Trophoblast cell (in vitro differentiated cells and primary cell): ENCODE data around the gene GALNT12.

Source experiments
- DNase-seq, 2 donors: peaks; one replicate each; pipeline ENCODE4 v3.0.0-alpha.2; 2016
- H2AFZ ChIP-seq: 2 replicates; pipeline ENCODE4 v1.6.1; 2013; ENCODE audit warnings: low read length, moderate library complexity, mild to moderate bottlenecking; ENCODE audit not compliant: insufficient read depth, poor library complexity
- H2AK5ac ChIP-seq: 2 replicates; pipeline ENCODE4 v1.6.1; 2013; ENCODE audit warnings: mild to moderate bottlenecking, low read length
- H2BK120ac ChIP-seq: 2 replicates; pipeline ENCODE4 v1.6.1; 2013; ENCODE audit warnings: low read length, mild to moderate bottlenecking, moderate library complexity; ENCODE audit not compliant: insufficient read depth, poor library complexity
- H2BK12ac ChIP-seq: 2 replicates; pipeline ENCODE4 v1.6.1; 2013; ENCODE audit warnings: mild to moderate bottlenecking, low read length, moderate library complexity
- H2BK5ac ChIP-seq: 2 replicates; pipeline ENCODE4 v1.6.1; 2013; ENCODE audit warnings: low read length, low read depth, moderate library complexity, mild to moderate bottlenecking; ENCODE audit not compliant: poor library complexity
- H3K14ac ChIP-seq: 2 replicates; pipeline ENCODE4 v1.6.1; 2013; ENCODE audit warnings: mild to moderate bottlenecking, low read length
- H3K18ac ChIP-seq: 2 replicates; pipeline ENCODE4 v1.6.1; 2013; ENCODE audit warnings: mild to moderate bottlenecking, low read length
- H3K23ac ChIP-seq: 2 replicates; pipeline ENCODE4 v1.6.1; 2013; ENCODE audit warnings: low read length
- H3K27ac ChIP-seq: 2 replicates; pipeline ENCODE4 v1.5.1; 2013; ENCODE audit warnings: low read depth, mild to moderate bottlenecking, inconsistent platforms, low read length, moderate library complexity
- H3K27me3 ChIP-seq: 2 replicates; pipeline ENCODE4 v1.6.1; 2013; ENCODE audit warnings: inconsistent platforms, mild to moderate bottlenecking, low read length, moderate library complexity; ENCODE audit not compliant: insufficient read depth
- H3K36me3 ChIP-seq, 2 experiments: 1 replicate in 1 of 2; 2 replicates in 1 of 2; pipeline ENCODE4 v1.6.1; 2013; ENCODE audit warnings: low read length in 2 of 2, mild to moderate bottlenecking in 2 of 2, moderate library complexity in 1 of 2; ENCODE audit not compliant: insufficient read depth in 2 of 2, control insufficient read depth in 1 of 2
- H3K4ac ChIP-seq: 2 replicates; pipeline ENCODE4 v1.6.1; 2013; ENCODE audit warnings: low read depth, mild to moderate bottlenecking, low read length, moderate library complexity
- H3K4me1 ChIP-seq, 2 experiments: 1 replicate in 1 of 2; 2 replicates in 1 of 2; pipeline ENCODE4 v1.6.1; 2013; ENCODE audit warnings: low read length in 2 of 2, mild to moderate bottlenecking in 2 of 2, moderate library complexity in 1 of 2; ENCODE audit not compliant: insufficient read depth in 2 of 2, control insufficient read depth in 1 of 2
- H3K4me2 ChIP-seq: 2 replicates; pipeline ENCODE4 v1.6.1; 2013; ENCODE audit warnings: inconsistent platforms, mild to moderate bottlenecking, low read length, moderate library complexity
- H3K4me3 ChIP-seq: 2 replicates; pipeline ENCODE4 v1.5.1; 2013; ENCODE audit warnings: mild to moderate bottlenecking, low read depth, low read length, inconsistent platforms
- H3K79me1 ChIP-seq: one replicate; pipeline ENCODE4 v1.6.1; 2013; ENCODE audit warnings: low read length
- H3K79me2 ChIP-seq: 2 replicates; pipeline ENCODE4 v1.6.1; 2013; ENCODE audit warnings: low read length, mild to moderate bottlenecking; ENCODE audit not compliant: control insufficient read depth, insufficient read depth, poor library complexity
- H3K9ac ChIP-seq: 2 replicates; pipeline ENCODE4 v1.6.1; 2013; ENCODE audit warnings: mild to moderate bottlenecking, low read length
- H3K9me3 ChIP-seq: 2 replicates; pipeline ENCODE4 v1.6.1; 2013; ENCODE audit warnings: low read depth, mild to moderate bottlenecking, control low read depth, inconsistent platforms, low read length; ENCODE audit not compliant: insufficient read depth
- H4K12ac ChIP-seq: 2 replicates; pipeline ENCODE4 v1.6.1; 2013; ENCODE audit warnings: low read depth, mild to moderate bottlenecking, low read length, moderate library complexity
- H4K8ac ChIP-seq: 2 replicates; pipeline ENCODE4 v1.6.1; 2013; ENCODE audit warnings: low read depth, mild to moderate bottlenecking, low read length, moderate library complexity
- H4K91ac ChIP-seq: one replicate; pipeline ENCODE4 v1.6.1; 2013; ENCODE audit warnings: low read depth, mild to moderate bottlenecking, low read length, moderate library complexity
- WGBS: extraction: QIAGEN DNeasy Blood & Tissue Kit; methylation state at CpG from one replicate; pipeline ENCODE4 v1.1.7; 2013; ENCODE audit warnings: missing lambda C conversion rate; ENCODE audit not compliant: insufficient read length, insufficient coverage; ENCODE audit errors: extremely low coverage; 5-methylcytosine and 5-hydroxymethylcytosine counted together

Gene GALNT12

GRCh38 chr9:98770717-98771116 lies 36.8 kb upstream of the GALNT12 start:
- H3K4me3 ChIP-seq: no peak overlapping the region
- no peak overlapping the region for H4K12ac ChIP-seq
- no peaks in the 10 kb centered on the region for H3K79me2 ChIP-seq
- H3K14ac ChIP-seq: no peak overlapping the region
- no peak overlapping the region for H3K23ac ChIP-seq
- H2BK120ac ChIP-seq: no peak overlapping the region
- no peaks in the 10 kb centered on the region for H3K9me3 ChIP-seq
- no peak overlapping the region for H2BK5ac ChIP-seq
- H3K4ac ChIP-seq: no peak overlapping the region
- no CpG with 5 or more reads among the region's 10 CpGs for WGBS
- no peak for DNase-seq
- peaks cover 20 to 32% of the 10 kb centered on the region in 2 experiments for H3K36me3 ChIP-seq
- H3K9ac ChIP-seq: no peak overlapping the region
- peaks cover 0 to 2% of the 10 kb centered on the region in 2 experiments for H3K4me1 ChIP-seq
- no peak overlapping the region for H3K27ac ChIP-seq
- H3K27me3 ChIP-seq: no peaks in the 10 kb centered on the region
- no peak overlapping the region for H3K4me2 ChIP-seq
- no peaks in the 10 kb centered on the region for H3K79me1 ChIP-seq
- H3K18ac ChIP-seq: no peak overlapping the region
- no peak overlapping the region for H4K8ac ChIP-seq
- no peak overlapping the region for H4K91ac ChIP-seq
- H2BK12ac ChIP-seq: no peak overlapping the region
- H2AK5ac ChIP-seq: no peak overlapping the region
- H2AFZ ChIP-seq: no peak overlapping the region

- Histone ChIP-seq H3K9me3 (no peaks in the 10 kb centered on the region), H3K36me3 (peaks cover 20 to 32% of the 10 kb centered on the region in 2 experiments), H3K27ac (no peak overlapping the region), H4K12ac (no peak overlapping the region), H3K27me3 (no peaks in the 10 kb centered on the region), H3K18ac (no peak overlapping the region), H3K4me2 (no peak overlapping the region), H3K4me3 (no peak overlapping the region), H2AK5ac (no peak overlapping the region), H3K23ac (no peak overlapping the region), H4K8ac (no peak overlapping the region), H3K4me1 (peaks cover 0 to 2% of the 10 kb centered on the region in 2 experiments), H3K79me1 (no peaks in the 10 kb centered on the region), H3K14ac (no peak overlapping the region), H3K4ac (no peak overlapping the region), H4K91ac (no peak overlapping the region), H2AFZ (no peak overlapping the region), H2BK5ac (no peak overlapping the region), H3K9ac (no peak overlapping the region), H3K79me2 (no peaks in the 10 kb centered on the region), H2BK120ac (no peak overlapping the region), H2BK12ac (no peak overlapping the region)
- no peak for DNase-seq
- no CpG with 5 or more reads among the region's 15 CpGs for WGBS
These were observed 36.1 kb upstream of the GALNT12 start for GRCh38 chr9:98771209-98771874.

- no peak overlapping the region for H2BK12ac ChIP-seq
- peaks cover 0 to 2% of the 10 kb centered on the region in 2 experiments for H3K4me1 ChIP-seq
- H3K4me3 ChIP-seq: no peak overlapping the region
- H3K36me3 ChIP-seq: peaks cover 20 to 27% of the 10 kb centered on the region in 2 experiments
- H3K9ac ChIP-seq: no peak overlapping the region
- no peak overlapping the region for H3K4ac ChIP-seq
- no peak overlapping the region for H2AK5ac ChIP-seq
- no peaks in the 10 kb centered on the region for H3K27me3 ChIP-seq
- no peaks in the 10 kb centered on the region for H3K79me2 ChIP-seq
- no peak overlapping the region for H2BK5ac ChIP-seq
- H3K79me1 ChIP-seq: no peaks in the 10 kb centered on the region
- WGBS: no CpG with 5 or more reads among the region's 13 CpGs
- no peak for DNase-seq
- no peak overlapping the region for H3K27ac ChIP-seq
- no peak overlapping the region for H3K14ac ChIP-seq
- no peak overlapping the region for H4K12ac ChIP-seq
- H3K9me3 ChIP-seq: no peaks in the 10 kb centered on the region
- H3K4me2 ChIP-seq: no peak overlapping the region
- H3K18ac ChIP-seq: no peak overlapping the region
- no peak overlapping the region for H2BK120ac ChIP-seq
- H2AFZ ChIP-seq: no peak overlapping the region
- no peak overlapping the region for H3K23ac ChIP-seq
- no peak overlapping the region for H4K8ac ChIP-seq
- H4K91ac ChIP-seq: no peak overlapping the region
These were observed 34.9 kb upstream of the GALNT12 start for GRCh38 chr9:98772364-98773155.

- Histone ChIP-seq H4K12ac (no peak overlapping the region), H4K91ac (no peak overlapping the region), H3K27ac (no peak overlapping the region), H3K4me2 (no peak overlapping the region), H3K79me1 (no peaks in the 10 kb centered on the region), H3K79me2 (no peaks in the 10 kb centered on the region), H3K27me3 (no peaks in the 10 kb centered on the region), H3K9ac (no peak overlapping the region), H3K36me3 (peaks cover 12 to 19% of the 10 kb centered on the region in 2 experiments), H3K18ac (no peak overlapping the region), H2AFZ (no peak overlapping the region), H3K9me3 (no peaks in the 10 kb centered on the region), H3K4me3 (no peak overlapping the region), H2BK12ac (no peak overlapping the region), H4K8ac (no peak overlapping the region), H2AK5ac (no peak overlapping the region), H3K4me1 (peaks cover 0 to 2% of the 10 kb centered on the region in 2 experiments), H3K14ac (no peak overlapping the region), H2BK120ac (no peak overlapping the region), H2BK5ac (no peak overlapping the region), H3K23ac (no peak overlapping the region), H3K4ac (no peak overlapping the region)
- no CpG with 5 or more reads among the region's 15 CpGs for WGBS
- DNase-seq: no peak
These were observed 33.7 kb upstream of the GALNT12 start for GRCh38 chr9:98773721-98774120.
